Fibroblast of pulmonary artery (primary cell): ENCODE results near the gene HK1.

ENCODE experiments used
- DNase-seq: peaks from one replicate; pipeline ENCODE4 v3.0.0-alpha.2; 2010; ENCODE audit warnings: low read depth
- H3K4me3 ChIP-seq: replicated peaks from 2 replicates; pipeline ENCODE4 v1.5.1; 2011; ENCODE audit warnings: low read depth, mild to moderate bottlenecking, control low read depth, low read length, moderate library complexity
- TF ChIP-seq, protein P1 (sequence below): IDR thresholded peaks from 2 replicates; pipeline ENCODE4 v1.5.1; 2011; ENCODE audit warnings: mild to moderate bottlenecking, control low read depth, low read length, inconsistent platforms; ENCODE audit errors: missing control alignments

HK1 gene

GRCh38 chr10:69317175-69317604 is 38.9 kb downstream of the HK1 start:
- no peak overlapping the region for H3K4me3 ChIP-seq
- DNase-seq = no peak
- TF ChIP-seq, protein P1, sequence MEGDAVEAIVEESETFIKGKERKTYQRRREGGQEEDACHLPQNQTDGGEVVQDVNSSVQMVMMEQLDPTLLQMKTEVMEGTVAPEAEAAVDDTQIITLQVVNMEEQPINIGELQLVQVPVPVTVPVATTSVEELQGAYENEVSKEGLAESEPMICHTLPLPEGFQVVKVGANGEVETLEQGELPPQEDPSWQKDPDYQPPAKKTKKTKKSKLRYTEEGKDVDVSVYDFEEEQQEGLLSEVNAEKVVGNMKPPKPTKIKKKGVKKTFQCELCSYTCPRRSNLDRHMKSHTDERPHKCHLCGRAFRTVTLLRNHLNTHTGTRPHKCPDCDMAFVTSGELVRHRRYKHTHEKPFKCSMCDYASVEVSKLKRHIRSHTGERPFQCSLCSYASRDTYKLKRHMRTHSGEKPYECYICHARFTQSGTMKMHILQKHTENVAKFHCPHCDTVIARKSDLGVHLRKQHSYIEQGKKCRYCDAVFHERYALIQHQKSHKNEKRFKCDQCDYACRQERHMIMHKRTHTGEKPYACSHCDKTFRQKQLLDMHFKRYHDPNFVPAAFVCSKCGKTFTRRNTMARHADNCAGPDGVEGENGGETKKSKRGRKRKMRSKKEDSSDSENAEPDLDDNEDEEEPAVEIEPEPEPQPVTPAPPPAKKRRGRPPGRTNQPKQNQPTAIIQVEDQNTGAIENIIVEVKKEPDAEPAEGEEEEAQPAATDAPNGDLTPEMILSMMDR = no peak

GRCh38 chr10:69317626-69318105 is 39.4 kb downstream of the HK1 start:
- no peak for DNase-seq
- TF ChIP-seq, protein P1 = no peak
- peak overlapping the region; percentile 96 for H3K4me3 ChIP-seq

DNA sequence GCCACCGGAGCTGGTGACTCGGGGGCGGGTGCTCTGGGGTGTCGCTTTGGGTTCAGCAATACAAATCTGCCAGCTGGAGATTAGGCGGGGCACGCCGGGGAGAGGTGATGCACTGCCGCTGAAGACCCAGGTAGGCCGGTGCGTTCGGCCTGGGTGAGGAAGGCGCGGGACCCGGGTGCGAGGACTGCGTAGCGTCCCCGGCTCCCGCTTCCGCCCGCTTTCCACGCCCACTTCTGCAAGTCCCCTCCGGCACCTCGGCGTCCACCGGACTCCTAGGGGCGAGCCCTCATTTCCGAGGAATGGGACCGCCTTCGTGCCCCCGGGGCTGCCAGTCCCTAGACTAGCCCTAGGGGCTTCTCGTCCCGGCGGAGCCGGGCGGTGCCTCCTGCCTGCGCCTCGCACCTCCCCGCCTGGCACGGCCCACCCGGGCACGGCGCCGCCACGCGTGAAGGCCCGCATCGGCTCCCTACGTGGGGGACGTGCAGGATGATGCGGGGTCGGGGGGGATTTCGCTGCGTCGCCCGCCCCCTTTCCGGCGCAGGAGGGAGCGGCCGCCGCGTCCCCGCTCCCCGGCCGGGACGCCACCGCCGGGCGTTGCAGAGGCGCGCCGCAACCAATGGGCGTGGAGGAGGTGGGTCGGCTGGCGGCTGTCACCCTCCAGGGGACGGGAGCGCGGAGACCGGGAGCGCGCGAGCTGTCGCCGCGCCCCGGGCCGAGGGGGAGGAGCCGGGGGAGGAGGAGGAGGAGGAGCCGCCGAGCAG is 40.0 kb downstream of the HK1 start:
- peak; percentile 77 for DNase-seq
- peak overlapping the region; percentile 96 for H3K4me3 ChIP-seq
- TF ChIP-seq, protein P1 = no peak

DNA sequence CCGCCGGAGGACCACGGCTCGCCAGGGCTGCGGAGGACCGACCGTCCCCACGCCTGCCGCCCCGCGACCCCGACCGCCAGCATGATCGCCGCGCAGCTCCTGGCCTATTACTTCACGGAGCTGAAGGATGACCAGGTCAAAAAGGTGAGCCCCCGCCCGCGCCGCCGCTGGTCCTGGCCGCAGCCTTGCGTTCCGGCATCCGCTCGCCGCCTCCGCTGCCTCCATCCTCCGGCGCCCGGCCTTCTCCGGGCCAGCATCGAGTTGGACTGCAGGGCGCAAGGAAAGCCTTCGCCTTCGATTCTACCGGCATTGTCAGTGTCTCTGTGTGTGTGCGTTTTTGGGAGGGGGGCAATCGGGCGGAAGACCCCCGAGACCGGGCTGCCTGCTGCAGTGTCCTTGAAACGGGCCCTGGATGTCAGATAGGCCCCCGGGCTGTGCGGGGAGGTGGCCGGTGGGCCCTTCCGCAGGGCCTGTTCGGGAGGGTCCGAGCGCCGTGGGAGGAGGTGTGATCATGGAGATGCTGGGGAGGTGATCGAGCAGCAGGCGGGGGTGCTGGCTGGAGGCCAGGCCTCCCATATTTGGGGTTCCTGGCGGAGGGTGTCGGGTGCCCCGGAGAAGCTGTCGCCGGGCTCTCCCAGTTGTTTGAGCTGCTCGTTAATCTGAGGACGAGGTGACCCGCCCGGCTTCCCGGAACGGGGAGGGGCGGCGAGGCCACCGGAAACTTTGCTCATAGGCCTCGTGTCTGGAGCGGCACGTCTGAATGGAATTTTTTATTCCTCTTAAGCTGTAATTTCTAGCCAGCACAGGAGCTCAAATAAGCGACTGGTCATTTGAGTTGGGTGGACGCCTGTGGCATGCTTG is 40.8 kb downstream of the HK1 start:
- peak; percentile 68 for DNase-seq
- TF ChIP-seq, protein P1 = no peak
- H3K4me3 ChIP-seq = peak overlapping the region; percentile 96

- no peak for DNase-seq
- peak overlapping the region; percentile 96 for H3K4me3 ChIP-seq
- TF ChIP-seq, protein P1 = no peak
Observed at GRCh38 chr10:69319841-69320316, 41.6 kb downstream of the HK1 start.

DNA sequence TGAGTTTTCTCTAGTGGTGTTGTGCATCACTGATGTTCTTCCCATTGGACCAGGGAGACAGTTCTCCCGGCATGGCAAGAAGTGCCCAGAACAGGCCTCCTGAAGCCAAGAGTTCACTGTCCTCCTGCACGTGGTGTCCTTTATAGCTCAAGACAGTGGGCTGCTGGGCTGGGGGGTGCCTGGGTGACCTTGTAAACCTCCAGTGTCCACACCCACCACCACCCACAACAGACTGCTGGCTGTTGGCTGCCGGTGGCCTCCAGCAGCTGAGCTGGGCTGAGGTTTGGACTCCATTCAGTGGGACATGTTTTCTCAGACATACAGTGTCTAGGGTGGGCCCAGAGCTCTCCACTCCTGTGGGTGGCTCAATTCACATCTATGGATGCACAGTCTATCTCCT is 42.2 kb downstream of the HK1 start:
- TF ChIP-seq, protein P1 = no peak
- DNase-seq = no peak
- H3K4me3 ChIP-seq = peak overlapping the region; percentile 96
